GM19395 (cell line): ENCODE data around the gene PLPPR3.

Experiments
- ATAC-seq: cut with Tn5 transposase; IDR thresholded peaks from one replicate; pipeline ENCODE4 v1.9.1; 2021; ENCODE audit warnings: mild to moderate bottlenecking, moderate library complexity; ENCODE audit not compliant: unreplicated experiment

PLPPR3 gene

GRCh38 chr19:778910-779653 lies 42.7 kb downstream of the PLPPR3 start:
- no peak for ATAC-seq

- no peak for ATAC-seq
Measured at GRCh38 chr19:776549-776948, 45.2 kb downstream of the PLPPR3 start.

- no peak for ATAC-seq
Measured at GRCh38 chr19:772730-773436, 48.9 kb downstream of the PLPPR3 start.

GRCh38 chr19:772063-772462 lies 49.7 kb downstream of the PLPPR3 start:
- no peak for ATAC-seq

GRCh38 chr19:771332-771785 lies 50.4 kb downstream of the PLPPR3 start:
- no peak for ATAC-seq

- no peak for ATAC-seq
Measured at GRCh38 chr19:769616-770015, 52.1 kb downstream of the PLPPR3 start.

- no peak for ATAC-seq
Measured at GRCh38 chr19:768424-768823, 53.3 kb downstream of the PLPPR3 start.

- ATAC-seq, result no peak
Measured at GRCh38 chr19:765179-765738, 56.5 kb downstream of the PLPPR3 start.

- ATAC-seq, result no peak
Measured at GRCh38 chr19:764301-764700, 57.5 kb downstream of the PLPPR3 start.

- ATAC-seq, result no peak
Measured at GRCh38 chr19:763869-764268, 57.9 kb downstream of the PLPPR3 start.

- ATAC-seq, result no peak
Measured at GRCh38 chr19:763181-763580, 58.6 kb downstream of the PLPPR3 start.
